Trophoblast cell (in vitro differentiated cells and primary cell): ENCODE results near the gene ZNF613. TPM values are rescaled to one million over a fixed set of nuclear protein-coding genes. Genes with fewer than 3 reads are reported as not detected.

Source experiments
- DNase-seq, 2 donors: peaks; one replicate each; pipeline ENCODE4 v3.0.0-alpha.2; 2016
- H2AFZ ChIP-seq: 2 replicates; pipeline ENCODE4 v1.6.1; 2013; ENCODE audit warnings: low read length, moderate library complexity, mild to moderate bottlenecking; ENCODE audit not compliant: insufficient read depth, poor library complexity
- H2AK5ac ChIP-seq: 2 replicates; pipeline ENCODE4 v1.6.1; 2013; ENCODE audit warnings: mild to moderate bottlenecking, low read length
- H2BK120ac ChIP-seq: 2 replicates; pipeline ENCODE4 v1.6.1; 2013; ENCODE audit warnings: low read length, mild to moderate bottlenecking, moderate library complexity; ENCODE audit not compliant: insufficient read depth, poor library complexity
- H2BK12ac ChIP-seq: 2 replicates; pipeline ENCODE4 v1.6.1; 2013; ENCODE audit warnings: mild to moderate bottlenecking, low read length, moderate library complexity
- H2BK5ac ChIP-seq: 2 replicates; pipeline ENCODE4 v1.6.1; 2013; ENCODE audit warnings: low read length, low read depth, moderate library complexity, mild to moderate bottlenecking; ENCODE audit not compliant: poor library complexity
- H3K14ac ChIP-seq: 2 replicates; pipeline ENCODE4 v1.6.1; 2013; ENCODE audit warnings: mild to moderate bottlenecking, low read length
- H3K18ac ChIP-seq: 2 replicates; pipeline ENCODE4 v1.6.1; 2013; ENCODE audit warnings: mild to moderate bottlenecking, low read length
- H3K23ac ChIP-seq: 2 replicates; pipeline ENCODE4 v1.6.1; 2013; ENCODE audit warnings: low read length
- H3K27ac ChIP-seq: 2 replicates; pipeline ENCODE4 v1.5.1; 2013; ENCODE audit warnings: low read depth, mild to moderate bottlenecking, inconsistent platforms, low read length, moderate library complexity
- H3K27me3 ChIP-seq: 2 replicates; pipeline ENCODE4 v1.6.1; 2013; ENCODE audit warnings: inconsistent platforms, mild to moderate bottlenecking, low read length, moderate library complexity; ENCODE audit not compliant: insufficient read depth
- H3K36me3 ChIP-seq, 2 experiments: 1 replicate in 1 of 2; 2 replicates in 1 of 2; pipeline ENCODE4 v1.6.1; 2013; ENCODE audit warnings: low read length in 2 of 2, mild to moderate bottlenecking in 2 of 2, moderate library complexity in 1 of 2; ENCODE audit not compliant: insufficient read depth in 2 of 2, control insufficient read depth in 1 of 2
- H3K4ac ChIP-seq: 2 replicates; pipeline ENCODE4 v1.6.1; 2013; ENCODE audit warnings: low read depth, mild to moderate bottlenecking, low read length, moderate library complexity
- H3K4me1 ChIP-seq, 2 experiments: 1 replicate in 1 of 2; 2 replicates in 1 of 2; pipeline ENCODE4 v1.6.1; 2013; ENCODE audit warnings: low read length in 2 of 2, mild to moderate bottlenecking in 2 of 2, moderate library complexity in 1 of 2; ENCODE audit not compliant: insufficient read depth in 2 of 2, control insufficient read depth in 1 of 2
- H3K4me2 ChIP-seq: 2 replicates; pipeline ENCODE4 v1.6.1; 2013; ENCODE audit warnings: inconsistent platforms, mild to moderate bottlenecking, low read length, moderate library complexity
- H3K4me3 ChIP-seq: 2 replicates; pipeline ENCODE4 v1.5.1; 2013; ENCODE audit warnings: mild to moderate bottlenecking, low read depth, low read length, inconsistent platforms
- H3K79me1 ChIP-seq: one replicate; pipeline ENCODE4 v1.6.1; 2013; ENCODE audit warnings: low read length
- H3K79me2 ChIP-seq: 2 replicates; pipeline ENCODE4 v1.6.1; 2013; ENCODE audit warnings: low read length, mild to moderate bottlenecking; ENCODE audit not compliant: control insufficient read depth, insufficient read depth, poor library complexity
- H3K9ac ChIP-seq: 2 replicates; pipeline ENCODE4 v1.6.1; 2013; ENCODE audit warnings: mild to moderate bottlenecking, low read length
- H3K9me3 ChIP-seq: 2 replicates; pipeline ENCODE4 v1.6.1; 2013; ENCODE audit warnings: low read depth, mild to moderate bottlenecking, control low read depth, inconsistent platforms, low read length; ENCODE audit not compliant: insufficient read depth
- H4K12ac ChIP-seq: 2 replicates; pipeline ENCODE4 v1.6.1; 2013; ENCODE audit warnings: low read depth, mild to moderate bottlenecking, low read length, moderate library complexity
- H4K8ac ChIP-seq: 2 replicates; pipeline ENCODE4 v1.6.1; 2013; ENCODE audit warnings: low read depth, mild to moderate bottlenecking, low read length, moderate library complexity
- H4K91ac ChIP-seq: one replicate; pipeline ENCODE4 v1.6.1; 2013; ENCODE audit warnings: low read depth, mild to moderate bottlenecking, low read length, moderate library complexity
- WGBS: extraction: QIAGEN DNeasy Blood & Tissue Kit; methylation state at CpG from one replicate; pipeline ENCODE4 v1.1.7; 2013; ENCODE audit warnings: missing lambda C conversion rate; ENCODE audit not compliant: insufficient read length, insufficient coverage; ENCODE audit errors: extremely low coverage; 5-methylcytosine and 5-hydroxymethylcytosine counted together
- polyA plus RNA-seq: library from polyadenylated mRNA; stranded (reverse); fragments of 200-250 nt; gene quantifications from 2 replicates; pipeline ENCODE4 v1.2.3, GENCODE V29; 2013

The ZNF613 gene
- 3.6 and 3.8 TPM in 2 replicates for polyA plus RNA-seq

- no CpG with 5 or more reads among the region's 52 CpGs for WGBS
- no peak within 1 kb of the TSS for H3K23ac ChIP-seq
- peak within 1 kb of the TSS; percentile 21 for H2BK120ac ChIP-seq
These were observed at the start of gene ZNF613 for GRCh38 chr19:51926784-51927741. Gene ZNF613, plus strand, starts transcription at chr19:51927472. Its CDS starts 8,749 bp downstream, at chr19:51936221.

DNA sequence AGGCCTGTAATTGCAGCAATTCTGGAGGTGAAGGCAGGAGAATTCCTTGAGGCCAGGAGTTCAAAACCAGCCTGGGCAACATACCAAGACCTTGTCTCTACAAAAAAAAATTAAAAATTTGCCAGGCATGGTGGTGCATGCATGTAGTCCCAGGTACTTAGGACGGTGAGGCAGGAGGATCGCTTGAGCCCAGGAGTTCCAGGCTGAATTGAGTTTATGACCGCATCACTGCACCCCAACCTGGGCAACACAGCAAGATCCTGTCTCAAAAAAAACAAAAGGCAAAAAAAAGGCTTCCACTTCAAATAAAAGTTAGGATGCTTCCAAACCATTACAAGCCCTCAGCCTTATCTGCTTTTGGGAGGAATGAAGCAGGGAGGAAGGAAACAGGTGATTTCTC is 44.8 kb upstream of the ZNF613 start:
- no peak overlapping the region for H4K12ac ChIP-seq
- no peak overlapping the region for H3K27ac ChIP-seq
- H4K91ac ChIP-seq, result no peak overlapping the region
- H3K27me3 ChIP-seq, result no peaks in the 10 kb centered on the region
- no peak overlapping the region for H3K9ac ChIP-seq
- no peak overlapping the region for H4K8ac ChIP-seq
- no peak for DNase-seq
- peaks cover 2 to 5% of the 10 kb centered on the region in 2 experiments for H3K36me3 ChIP-seq
- H3K79me1 ChIP-seq, result peaks cover 3% of the 10 kb centered on the region
- no peak overlapping the region for H3K4ac ChIP-seq
- no peak overlapping the region for H3K4me3 ChIP-seq
- H2AFZ ChIP-seq, result no peak overlapping the region
- no peak overlapping the region for H3K4me2 ChIP-seq
- H2AK5ac ChIP-seq, result no peak overlapping the region
- no peak overlapping the region for H2BK120ac ChIP-seq
- H2BK5ac ChIP-seq, result no peak overlapping the region
- no peak overlapping the region for H3K18ac ChIP-seq
- H3K4me1 ChIP-seq, result peaks cover 0 to 2% of the 10 kb centered on the region in 2 experiments
- H2BK12ac ChIP-seq, result no peak overlapping the region
- H3K79me2 ChIP-seq, result peaks cover 2% of the 10 kb centered on the region
- no peak overlapping the region for H3K23ac ChIP-seq
- no peak overlapping the region for H3K14ac ChIP-seq
- WGBS, result no CpG with 5 or more reads among the region's 3 CpGs
- H3K9me3 ChIP-seq, result peaks cover 2% of the 10 kb centered on the region

More at GRCh38 chr19:51926784-51927741, at the start of gene ZNF613:
- H4K8ac ChIP-seq, result peak within 1 kb of the TSS; percentile 89
- peak within 1 kb of the TSS; percentile 62 for H3K14ac ChIP-seq
- no peaks in the 10 kb centered on the region for H3K27me3 ChIP-seq
- H4K91ac ChIP-seq, result peak within 1 kb of the TSS; percentile 56
- peaks cover 12% of the 10 kb centered on the region for H3K9me3 ChIP-seq
- H2AK5ac ChIP-seq, result peak within 1 kb of the TSS; percentile 72
- H3K4ac ChIP-seq, result peak within 1 kb of the TSS; percentile 70
- H3K9ac ChIP-seq, result peak within 1 kb of the TSS; percentile 91
- peak within 1 kb of the TSS; percentile 71 for H3K4me2 ChIP-seq
- peak within 1 kb of the TSS; percentile 84 for H3K4me3 ChIP-seq
- H3K27ac ChIP-seq, result peak within 1 kb of the TSS; percentile 70
- H2BK5ac ChIP-seq, result peak within 1 kb of the TSS; percentile 64
- peaks cover 5 to 7% of the 10 kb centered on the region in 2 experiments for H3K4me1 ChIP-seq
- H4K12ac ChIP-seq, result peak within 1 kb of the TSS; percentile 74
- H3K18ac ChIP-seq, result peak within 1 kb of the TSS; percentile 81
- H3K36me3 ChIP-seq, result peaks cover 4 to 7% of the 10 kb centered on the region in 2 experiments
- peak within 1 kb of the TSS; percentile 90 for H2AFZ ChIP-seq
- peaks cover 8% of the 10 kb centered on the region for H3K79me1 ChIP-seq
- DNase-seq, result peak; percentile 77 to 95
- H3K79me2 ChIP-seq, result peaks cover 12% of the 10 kb centered on the region
- H2BK12ac ChIP-seq, result no peak within 1 kb of the TSS

DNA sequence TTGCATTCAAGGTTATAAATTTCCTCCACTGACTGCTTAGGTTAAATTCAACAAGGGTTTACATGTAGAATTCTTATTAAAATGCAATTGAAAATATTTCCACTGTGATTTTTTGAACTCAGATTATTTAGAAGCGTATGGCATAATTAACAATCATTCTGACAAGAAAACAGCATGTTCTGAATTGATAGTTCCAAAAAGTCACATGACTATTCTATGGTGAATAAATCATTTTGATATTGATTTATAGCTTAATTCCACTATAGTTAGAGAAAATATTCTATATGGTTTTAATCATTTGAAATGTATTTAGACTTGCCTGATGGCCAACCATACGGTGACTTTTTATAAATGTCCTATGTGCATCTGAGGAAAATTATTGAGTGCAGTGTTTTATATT is 42.6 kb upstream of the ZNF613 start:
- Histone ChIP-seq H2BK120ac (no peak overlapping the region), H3K9ac (no peak overlapping the region), H2BK12ac (no peak overlapping the region), H2AFZ (no peak overlapping the region), H3K4ac (no peak overlapping the region), H3K4me1 (peaks cover 0 to 2% of the 10 kb centered on the region in 2 experiments), H3K27me3 (no peaks in the 10 kb centered on the region), H3K18ac (no peak overlapping the region), H3K4me3 (no peak overlapping the region), H3K79me2 (peaks cover 2% of the 10 kb centered on the region), H3K9me3 (peaks cover 2% of the 10 kb centered on the region), H2BK5ac (no peak overlapping the region), H2AK5ac (no peak overlapping the region), H3K23ac (no peak overlapping the region), H3K36me3 (peaks cover 0 to 2% of the 10 kb centered on the region in 2 experiments), H4K91ac (no peak overlapping the region), H3K14ac (no peak overlapping the region), H4K8ac (no peak overlapping the region), H3K79me1 (peaks cover 5% of the 10 kb centered on the region), H3K27ac (no peak overlapping the region), H4K12ac (no peak overlapping the region), H3K4me2 (no peak overlapping the region)
- DNase-seq, result no peak
- no CpG with 5 or more reads among the region's 2 CpGs for WGBS

- peak within 1 kb of the TSS; percentile 29 for H3K4ac ChIP-seq
- H2AK5ac ChIP-seq, result no peak within 1 kb of the TSS
- H2AFZ ChIP-seq, result peak within 1 kb of the TSS; percentile 64
- peak within 1 kb of the TSS; percentile 75 for H3K4me3 ChIP-seq
- H3K27ac ChIP-seq, result peak within 1 kb of the TSS; percentile 13
- H3K9me3 ChIP-seq, result peaks cover 14% of the 10 kb centered on the region
- peak within 1 kb of the TSS; percentile 61 for H3K4me2 ChIP-seq
- no peak within 1 kb of the TSS for H3K23ac ChIP-seq
- peak within 1 kb of the TSS; percentile 50 for H4K12ac ChIP-seq
- H2BK12ac ChIP-seq, result no peak within 1 kb of the TSS
- peak within 1 kb of the TSS; percentile 60 for H3K18ac ChIP-seq
- peaks cover 12 to 25% of the 10 kb centered on the region in 2 experiments for H3K36me3 ChIP-seq
- no peaks in the 10 kb centered on the region for H3K27me3 ChIP-seq
- peaks cover 2% of the 10 kb centered on the region for H3K79me2 ChIP-seq
- H4K8ac ChIP-seq, result peak within 1 kb of the TSS; percentile 89
- no CpG with 5 or more reads among the region's 56 CpGs for WGBS
- peak within 1 kb of the TSS; percentile 23 for H2BK120ac ChIP-seq
- H3K9ac ChIP-seq, result peak within 1 kb of the TSS; percentile 77
- DNase-seq, result peak; percentile 86 to 93
- peak within 1 kb of the TSS; percentile 22 for H2BK5ac ChIP-seq
- peak within 1 kb of the TSS; percentile 72 for H4K91ac ChIP-seq
- peak within 1 kb of the TSS; percentile 90 for H3K14ac ChIP-seq
- H3K4me1 ChIP-seq, result peaks cover 0 to 2% of the 10 kb centered on the region in 2 experiments
- H3K79me1 ChIP-seq, result peaks cover 5% of the 10 kb centered on the region
These were observed 39.5 kb upstream of the ZNF613 start, which contains the start of gene ZNF577 for GRCh38 chr19:51887522-51888498. Gene ZNF577, minus strand, starts transcription at chr19:51887951. Its CDS starts 7,569 bp downstream, at chr19:51880382.
